Ectodermal cell (in vitro differentiated cells): ENCODE measurements around the gene DPEP2. TPM values are rescaled to one million over a fixed set of nuclear protein-coding genes. Genes with fewer than 3 reads are reported as not detected.
"Not testable (repeated sequence)": the region's sequence is repeated elsewhere in the genome, so short reads cannot be mapped to it uniquely, and the experiment has no call there.

Experiments
- H3K27ac ChIP-seq: 2 replicates; pipeline ENCODE4 v1.7.0; 2013; ENCODE audit warnings: mild to moderate bottlenecking, low read depth, low read length; ENCODE audit not compliant: insufficient read depth, poor library complexity, severe bottlenecking
- H3K27me3 ChIP-seq: 2 replicates; pipeline ENCODE4 v1.7.0; 2013; ENCODE audit warnings: mild to moderate bottlenecking, low read length; ENCODE audit not compliant: insufficient read depth, control insufficient read depth, poor library complexity, severe bottlenecking
- H3K36me3 ChIP-seq: one replicate; pipeline ENCODE4 v1.7.0; 2013; ENCODE audit warnings: low read length; ENCODE audit not compliant: control insufficient read depth, insufficient read depth
- H3K4me1 ChIP-seq: one replicate; pipeline ENCODE4 v1.7.0; 2013; ENCODE audit warnings: low read length; ENCODE audit not compliant: control insufficient read depth, insufficient read depth
- H3K4me3 ChIP-seq: 2 replicates; pipeline ENCODE4 v1.7.0; 2013; ENCODE audit warnings: low read depth, low read length, control low read depth; ENCODE audit not compliant: insufficient read depth
- H3K9me3 ChIP-seq: 2 replicates; pipeline ENCODE4 v1.7.0; 2013; ENCODE audit warnings: mild to moderate bottlenecking, low read length, moderate library complexity; ENCODE audit not compliant: control insufficient read depth
- WGBS, 2 experiments: methylation state at CpG; one replicate each; pipeline ENCODE4 v1.1.7; 2013; ENCODE audit warnings: missing lambda C conversion rate in 2 of 2; 5-methylcytosine and 5-hydroxymethylcytosine counted together
- polyA plus RNA-seq, 4 experiments: library from polyadenylated mRNA; stranded (reverse); fragments of 50-300 nt; gene quantifications; one replicate each; pipeline ENCODE4 v1.2.3, GENCODE V29; 2013

Gene DPEP2
- not detected for polyA plus RNA-seq (2013, experiment 1 of 4)
- polyA plus RNA-seq (2013, experiment 2 of 4): not detected
- not detected for polyA plus RNA-seq (2013, experiment 3 of 4)
- polyA plus RNA-seq (2013, experiment 4 of 4): not detected

- H3K36me3 ChIP-seq, H3K4me3 ChIP-seq, H3K27ac ChIP-seq, H3K4me1 ChIP-seq, H3K27me3 ChIP-seq, H3K9me3 ChIP-seq: not testable (repeated sequence)
- WGBS, 2 experiments: 93 to 95% methylated on average over 18 of the region's 18 CpGs
Measured at GRCh38 chr16:67998779-67999688, at the start of gene DPEP2. Gene DPEP2 (minus strand): TSS chr16:67999484. CDS start chr16:67993212, 6,272 bp downstream.

GRCh38 chr16:68047987-68048386 lies 48.7 kb upstream of the DPEP2 start:
- Histone ChIP-seq H3K36me3 (no peaks in the 10 kb centered on the region), H3K9me3 (no peaks in the 10 kb centered on the region), H3K27ac (no peak overlapping the region), H3K4me3 (no peak overlapping the region), H3K4me1 (no peaks in the 10 kb centered on the region), H3K27me3 (no peaks in the 10 kb centered on the region)
- WGBS, 2 experiments: 96% methylated on average over 2 of the region's 2 CpGs

DNA sequence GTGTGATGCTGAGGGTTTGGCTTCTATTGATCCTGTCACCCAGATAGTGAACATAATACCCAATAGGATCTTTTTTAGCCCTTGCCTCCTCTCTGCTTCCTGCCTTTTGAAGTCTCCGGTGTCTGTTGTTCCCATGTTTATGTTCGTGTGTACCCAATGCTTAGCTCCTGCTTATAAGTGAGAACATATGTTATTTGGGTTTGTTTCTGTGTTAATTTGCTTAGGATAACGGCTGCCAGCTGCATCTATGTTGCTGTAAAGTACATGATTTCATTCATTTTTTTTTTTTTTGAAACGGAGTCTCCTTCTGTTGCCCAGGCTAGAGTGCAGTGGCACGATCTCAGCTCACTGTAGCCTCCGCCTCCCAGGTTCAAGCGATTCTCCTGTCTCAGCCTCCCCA lies 46.8 kb upstream of the DPEP2 start:
- 89 to 94% methylated on average over 7 of the region's 7 CpGs for WGBS, 2 experiments
- H3K27me3 ChIP-seq: no peaks in the 10 kb centered on the region
- H3K36me3 ChIP-seq: no peaks in the 10 kb centered on the region
- no peaks in the 10 kb centered on the region for H3K4me1 ChIP-seq
- no peak overlapping the region for H3K4me3 ChIP-seq
- H3K27ac ChIP-seq: no peak overlapping the region
- no peaks in the 10 kb centered on the region for H3K9me3 ChIP-seq

- no peak overlapping the region for H3K4me3 ChIP-seq
- no peaks in the 10 kb centered on the region for H3K27me3 ChIP-seq
- no peaks in the 10 kb centered on the region for H3K9me3 ChIP-seq
- 91 to 100% methylated on average over 1 to 2 of the region's 2 CpGs for WGBS, 2 experiments
- no peak overlapping the region for H3K27ac ChIP-seq
- H3K36me3 ChIP-seq: no peaks in the 10 kb centered on the region
- no peaks in the 10 kb centered on the region for H3K4me1 ChIP-seq
Measured at GRCh38 chr16:68041783-68042182, 42.5 kb upstream of the DPEP2 start.

- Histone ChIP-seq H3K27me3 (no peaks in the 10 kb centered on the region), H3K36me3 (no peaks in the 10 kb centered on the region), H3K9me3 (no peaks in the 10 kb centered on the region), H3K4me1 (no peaks in the 10 kb centered on the region), H3K27ac (no peak overlapping the region), H3K4me3 (no peak overlapping the region)
- 71 to 74% methylated on average over 14 of the region's 14 CpGs for WGBS, 2 experiments
Measured at GRCh38 chr16:68040506-68041288, 41.4 kb upstream of the DPEP2 start.

GRCh38 chr16:68037841-68038597 lies 38.7 kb upstream of the DPEP2 start:
- H3K4me1 ChIP-seq: no peaks in the 10 kb centered on the region
- no peaks in the 10 kb centered on the region for H3K9me3 ChIP-seq
- H3K36me3 ChIP-seq: no peaks in the 10 kb centered on the region
- WGBS, 2 experiments: 94 to 96% methylated on average over 9 of the region's 9 CpGs
- H3K27ac ChIP-seq: no peak overlapping the region
- H3K4me3 ChIP-seq: no peak overlapping the region
- no peaks in the 10 kb centered on the region for H3K27me3 ChIP-seq

DNA sequence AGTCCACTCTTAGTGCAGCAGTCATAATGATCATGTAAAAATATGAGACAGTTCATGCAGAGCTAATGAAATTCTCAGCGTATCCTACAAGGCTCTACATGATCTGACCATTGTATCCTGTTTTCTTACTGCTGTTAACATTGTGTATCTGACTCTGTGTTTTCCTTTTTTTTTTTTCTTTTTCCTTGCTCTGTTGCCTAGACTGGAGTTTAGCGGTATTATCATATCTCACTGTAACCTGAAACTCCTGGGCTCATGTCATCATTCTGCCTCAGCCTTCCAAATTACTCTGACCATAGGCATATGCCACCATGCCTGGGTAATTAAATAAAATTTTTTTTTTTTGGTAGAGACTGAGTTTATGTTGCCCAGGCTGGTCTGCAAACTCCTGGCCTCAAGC lies 35.9 kb upstream of the DPEP2 start:
- Histone ChIP-seq H3K4me1 (no peaks in the 10 kb centered on the region), H3K27me3 (no peaks in the 10 kb centered on the region), H3K4me3 (no peak overlapping the region), H3K36me3 (no peaks in the 10 kb centered on the region), H3K27ac (no peak overlapping the region), H3K9me3 (no peaks in the 10 kb centered on the region)
- WGBS, 2 experiments: 89 to 96% methylated on average over 2 of the region's 2 CpGs

DNA sequence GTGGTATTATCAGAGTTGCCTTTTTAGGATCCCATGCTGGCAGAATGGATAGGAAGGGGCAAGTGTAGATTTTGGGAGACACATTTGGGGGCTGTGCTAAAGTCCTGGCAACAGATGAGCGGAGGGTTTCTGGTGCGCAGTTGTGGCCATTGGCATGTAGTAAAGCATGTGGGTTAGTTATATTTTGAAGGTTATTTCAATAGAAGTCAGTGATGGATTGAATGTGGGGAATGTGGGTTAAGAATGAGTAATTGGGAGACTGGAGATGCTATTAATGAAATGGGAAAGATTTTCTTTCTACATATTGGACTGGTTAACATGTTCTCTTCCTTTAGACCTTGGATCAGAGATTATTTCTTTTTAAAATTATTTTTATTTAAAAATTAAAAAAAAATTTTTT lies 33.8 kb upstream of the DPEP2 start:
- 97 to 100% methylated on average over 2 of the region's 2 CpGs for WGBS, 2 experiments
- H3K4me1 ChIP-seq: no peaks in the 10 kb centered on the region
- no peaks in the 10 kb centered on the region for H3K36me3 ChIP-seq
- H3K9me3 ChIP-seq: no peaks in the 10 kb centered on the region
- H3K4me3 ChIP-seq: no peak overlapping the region
- H3K27me3 ChIP-seq: no peaks in the 10 kb centered on the region
- no peak overlapping the region for H3K27ac ChIP-seq

DNA sequence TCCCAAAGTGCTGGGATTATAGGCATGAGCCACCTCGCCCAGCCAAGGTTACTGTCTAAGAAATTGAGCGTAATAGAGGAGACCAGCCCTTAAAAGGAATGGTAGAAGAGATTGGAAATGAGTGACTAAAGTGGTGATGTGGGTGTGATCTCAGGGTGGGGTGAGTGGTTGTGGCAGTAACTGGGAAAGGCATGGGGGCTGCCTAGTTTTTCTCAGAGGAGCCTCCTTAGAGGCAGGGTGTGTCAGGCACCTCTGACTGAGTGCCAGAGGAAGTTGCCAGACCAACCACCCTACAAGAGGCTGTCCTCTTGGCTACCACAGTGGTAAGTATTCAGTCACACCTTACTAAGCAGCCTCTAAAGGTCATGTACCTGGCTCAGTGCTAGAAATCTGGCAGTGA lies 32.7 kb upstream of the DPEP2 start:
- 93 to 95% methylated on average over 2 of the region's 2 CpGs for WGBS, 2 experiments

More for the DNA sequence above, 32.7 kb upstream of the DPEP2 start:
- Histone ChIP-seq H3K9me3 (no peaks in the 10 kb centered on the region), H3K27me3 (no peaks in the 10 kb centered on the region), H3K36me3 (no peaks in the 10 kb centered on the region), H3K4me1 (no peaks in the 10 kb centered on the region), H3K4me3 (no peak overlapping the region), H3K27ac (no peak overlapping the region)
